ENCODE data around the gene PLPPR3.

GRCh38 chr19:772730-773436 lies 48.9 kb downstream of the PLPPR3 start:
- TF ChIP-seq, protein P1, sequence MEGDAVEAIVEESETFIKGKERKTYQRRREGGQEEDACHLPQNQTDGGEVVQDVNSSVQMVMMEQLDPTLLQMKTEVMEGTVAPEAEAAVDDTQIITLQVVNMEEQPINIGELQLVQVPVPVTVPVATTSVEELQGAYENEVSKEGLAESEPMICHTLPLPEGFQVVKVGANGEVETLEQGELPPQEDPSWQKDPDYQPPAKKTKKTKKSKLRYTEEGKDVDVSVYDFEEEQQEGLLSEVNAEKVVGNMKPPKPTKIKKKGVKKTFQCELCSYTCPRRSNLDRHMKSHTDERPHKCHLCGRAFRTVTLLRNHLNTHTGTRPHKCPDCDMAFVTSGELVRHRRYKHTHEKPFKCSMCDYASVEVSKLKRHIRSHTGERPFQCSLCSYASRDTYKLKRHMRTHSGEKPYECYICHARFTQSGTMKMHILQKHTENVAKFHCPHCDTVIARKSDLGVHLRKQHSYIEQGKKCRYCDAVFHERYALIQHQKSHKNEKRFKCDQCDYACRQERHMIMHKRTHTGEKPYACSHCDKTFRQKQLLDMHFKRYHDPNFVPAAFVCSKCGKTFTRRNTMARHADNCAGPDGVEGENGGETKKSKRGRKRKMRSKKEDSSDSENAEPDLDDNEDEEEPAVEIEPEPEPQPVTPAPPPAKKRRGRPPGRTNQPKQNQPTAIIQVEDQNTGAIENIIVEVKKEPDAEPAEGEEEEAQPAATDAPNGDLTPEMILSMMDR (IDR thresholded peaks at IDR 0.05 in 8 of 11, conservative IDR thresholded peaks at IDR 0.05 in 3 of 11): no peak
- TF ChIP-seq POLR2A (IDR thresholded peaks at IDR 0.05): no peak
